GM10847 (cell line): ENCODE results near the gene STX18.

Experiments
- POLR2A ChIP-seq: IDR thresholded peaks from 2 replicates; pipeline ENCODE4 v1.6.1; 2011; ENCODE audit not compliant: insufficient read length; ENCODE audit errors: extremely low read depth

The STX18 gene

GRCh38 chr4:4394644-4395043 lies 147.2 kb downstream of the STX18 start:
- TF ChIP-seq POLR2A: no peak

DNA sequence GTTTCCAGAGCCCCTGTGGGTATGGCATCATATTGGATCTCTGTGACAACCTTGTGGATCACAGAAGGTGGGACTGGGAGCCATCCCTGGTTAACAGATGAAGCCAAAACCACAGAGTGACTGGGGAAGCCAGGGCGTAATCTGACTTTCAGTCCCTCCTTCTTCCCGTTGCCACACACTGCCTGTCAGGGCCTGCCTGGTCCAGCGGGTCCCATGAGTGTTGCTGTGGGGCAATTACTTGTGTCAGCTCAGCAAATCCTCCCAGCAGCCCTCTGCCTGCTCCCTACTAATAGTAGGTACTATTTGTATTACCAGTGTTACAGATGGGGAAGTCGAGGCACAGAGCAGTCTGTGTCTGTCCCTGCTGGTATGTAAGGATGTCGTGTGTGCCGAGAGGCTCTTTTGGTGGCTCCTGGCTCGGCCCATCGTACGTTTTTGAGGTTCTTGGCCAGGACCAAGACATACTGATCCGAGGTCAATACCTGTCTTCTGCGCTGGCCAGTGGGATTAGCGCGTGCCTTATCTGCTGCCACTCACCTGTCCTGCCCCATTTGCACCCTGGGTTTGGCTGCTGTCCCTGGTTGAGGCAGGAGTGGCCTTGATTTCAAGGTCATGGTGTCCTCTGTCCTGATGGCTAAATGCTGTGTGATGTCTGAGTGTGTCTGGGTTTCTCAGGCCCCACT lies 149.2 kb downstream of the STX18 start:
- TF ChIP-seq POLR2A: no peak

DNA sequence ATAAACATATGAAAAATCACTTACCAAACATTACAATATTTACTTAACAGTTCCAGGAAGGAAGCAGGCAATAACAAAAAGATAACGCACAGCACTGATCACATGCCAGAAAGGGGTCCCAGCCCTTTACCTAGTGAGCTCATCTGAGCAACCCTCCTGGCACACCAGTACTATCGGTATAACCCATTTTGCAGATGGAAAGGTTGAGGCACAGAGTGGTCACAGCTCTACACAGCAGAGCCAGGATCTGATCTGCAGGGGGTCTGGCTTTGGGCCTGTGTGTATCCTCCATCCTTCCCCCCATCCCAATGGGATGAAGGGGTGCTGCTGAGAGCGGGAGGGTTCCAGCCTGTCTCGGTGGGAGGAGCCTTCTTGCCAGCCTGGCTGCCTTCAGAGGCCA lies 150.0 kb downstream of the STX18 start:
- no peak for TF ChIP-seq POLR2A

- TF ChIP-seq POLR2A: no peak
Observed at GRCh38 chr4:4390515-4391240, 151.2 kb downstream of the STX18 start.

GRCh38 chr4:4390046-4390445 lies 151.8 kb downstream of the STX18 start:
- no peak for TF ChIP-seq POLR2A

DNA sequence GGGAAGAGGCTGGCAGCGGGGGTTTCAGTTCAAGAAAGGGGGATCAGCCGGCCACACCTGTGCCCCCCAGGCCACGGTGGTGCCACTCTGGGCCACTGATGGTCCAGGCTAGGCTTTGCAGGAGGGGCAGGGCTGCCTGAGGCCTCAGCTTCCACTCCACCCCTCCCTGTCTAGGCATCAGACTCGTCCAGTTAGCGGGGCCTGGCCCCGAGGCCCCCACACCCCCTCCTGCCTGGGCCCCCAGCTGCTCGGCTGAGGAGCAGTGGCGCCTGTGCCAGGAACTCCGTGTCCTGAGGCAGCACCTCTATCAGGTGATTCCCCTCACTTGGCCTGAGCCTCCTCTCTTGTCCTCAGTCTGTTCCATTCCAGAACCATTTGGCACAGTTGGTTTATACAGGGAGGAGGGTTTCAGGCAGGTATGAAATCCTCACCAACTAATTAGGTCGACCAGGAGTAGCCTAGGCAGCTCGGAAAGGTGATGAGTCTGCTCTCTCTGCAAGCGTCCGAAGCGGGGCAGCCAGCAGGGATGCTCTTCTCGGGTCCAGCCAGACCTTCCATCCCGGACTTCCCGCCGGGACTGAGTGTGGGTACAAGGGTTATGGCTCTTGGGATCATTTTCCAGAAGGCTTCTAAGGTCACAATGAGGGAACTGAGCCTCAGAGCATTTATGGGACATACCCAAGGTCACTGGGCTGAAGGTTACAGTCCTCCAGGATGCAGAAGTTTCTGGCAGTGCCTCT lies 152.8 kb downstream of the STX18 start:
- TF ChIP-seq POLR2A: no peak

DNA sequence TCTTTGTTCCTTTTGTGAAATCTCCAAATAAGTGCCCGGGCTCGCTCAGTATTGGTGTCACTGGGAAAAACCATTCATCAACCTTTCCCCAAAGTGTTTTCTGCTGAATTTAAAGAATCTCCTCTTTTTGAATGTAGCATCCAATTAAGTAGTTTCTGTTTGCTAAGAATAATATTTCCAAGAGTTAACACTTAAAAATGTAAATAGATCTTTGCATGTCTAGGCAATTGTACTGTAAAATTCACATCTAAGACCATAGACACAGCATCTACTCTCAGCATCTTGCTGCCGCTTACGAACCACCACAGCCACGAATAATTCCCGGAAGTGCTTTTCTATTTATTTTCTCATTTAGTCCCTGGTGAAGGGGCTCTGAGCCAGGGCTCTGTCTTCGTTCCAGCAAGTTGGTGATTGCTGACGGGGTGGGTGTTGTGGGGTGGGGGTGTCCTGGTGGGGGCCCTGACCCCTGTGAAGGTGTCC lies 153.5 kb downstream of the STX18 start:
- TF ChIP-seq POLR2A: no peak

DNA sequence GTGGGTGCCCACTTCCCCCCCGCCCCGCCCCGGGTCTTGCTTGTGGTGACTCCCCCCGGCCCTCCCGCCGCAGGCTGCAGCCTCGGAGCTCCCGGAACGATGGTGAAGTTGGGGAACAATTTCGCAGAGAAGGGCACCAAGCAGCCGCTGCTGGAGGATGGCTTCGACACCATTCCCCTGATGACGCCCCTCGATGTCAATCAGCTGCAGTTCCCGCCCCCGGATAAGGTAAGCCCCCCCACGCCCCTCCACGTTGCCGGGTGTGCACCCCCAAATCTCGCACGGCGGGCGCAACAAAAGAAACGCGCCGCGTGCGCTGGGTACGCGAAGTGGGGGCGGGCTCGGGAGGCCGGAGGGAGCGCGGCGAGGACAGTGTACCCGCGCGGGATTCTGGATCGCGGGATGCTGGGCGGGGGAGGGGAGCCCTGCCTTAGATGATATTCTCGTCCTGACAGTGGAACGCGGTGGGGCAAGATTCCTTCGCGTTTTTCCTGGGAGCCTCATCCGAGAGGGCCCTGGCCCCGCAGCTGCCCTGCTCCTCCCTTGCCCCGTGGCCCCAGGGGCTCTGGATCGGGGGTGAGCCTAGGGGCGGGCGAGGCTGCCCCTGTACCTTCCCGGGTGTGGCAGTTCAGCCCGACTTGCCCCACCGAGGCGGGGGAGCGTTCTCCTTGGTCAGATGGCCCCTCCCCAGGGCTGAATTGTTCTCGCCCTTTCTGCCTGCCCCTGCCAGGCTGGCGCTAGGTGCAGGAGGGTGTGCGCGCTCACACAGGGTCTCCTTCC lies 154.1 kb downstream of the STX18 start:
- no peak for TF ChIP-seq POLR2A

GRCh38 chr4:4386736-4387392 lies 155.0 kb downstream of the STX18 start, which contains the start of gene NSG1:
Gene NSG1, plus strand, starts transcription at chr4:4387102. Its CDS starts 528 bp downstream, at chr4:4387630.
- no peak for TF ChIP-seq POLR2A

GRCh38 chr4:4386296-4386735 lies 155.5 kb downstream of the STX18 start:
- TF ChIP-seq POLR2A: no peak

DNA sequence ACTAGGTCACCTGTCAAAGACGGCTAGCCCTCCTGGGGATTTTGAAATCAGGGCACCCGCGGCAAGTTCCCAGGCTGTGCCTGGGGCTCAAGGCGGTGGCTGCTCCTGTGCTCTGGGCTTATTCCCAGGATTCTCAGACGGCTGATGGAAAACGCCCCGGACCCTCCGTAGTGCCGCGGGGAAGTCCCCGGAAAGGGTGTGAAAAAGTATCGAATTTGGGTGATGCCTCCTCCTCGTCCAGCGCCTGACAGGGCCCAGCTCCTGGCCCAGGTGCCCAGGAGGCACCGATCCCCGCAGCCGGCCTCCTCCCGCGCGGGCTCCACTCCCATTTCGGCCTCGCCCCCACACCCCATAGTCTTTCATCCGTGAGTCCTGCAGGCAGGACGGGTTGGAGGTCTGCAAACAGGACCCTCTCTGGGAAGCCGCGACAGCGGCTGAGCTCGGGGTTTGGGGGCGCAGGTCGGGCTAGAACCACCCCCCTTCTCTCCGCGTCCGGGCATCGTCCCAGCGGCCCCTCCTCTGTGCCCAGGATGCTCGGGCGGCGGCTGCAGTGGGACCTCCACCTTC lies 156.0 kb downstream of the STX18 start:
- no peak for TF ChIP-seq POLR2A

GRCh38 chr4:4384837-4385236 lies 157.0 kb downstream of the STX18 start:
- no peak for TF ChIP-seq POLR2A

GRCh38 chr4:4383085-4383484 lies 158.8 kb downstream of the STX18 start:
- TF ChIP-seq POLR2A: no peak

DNA sequence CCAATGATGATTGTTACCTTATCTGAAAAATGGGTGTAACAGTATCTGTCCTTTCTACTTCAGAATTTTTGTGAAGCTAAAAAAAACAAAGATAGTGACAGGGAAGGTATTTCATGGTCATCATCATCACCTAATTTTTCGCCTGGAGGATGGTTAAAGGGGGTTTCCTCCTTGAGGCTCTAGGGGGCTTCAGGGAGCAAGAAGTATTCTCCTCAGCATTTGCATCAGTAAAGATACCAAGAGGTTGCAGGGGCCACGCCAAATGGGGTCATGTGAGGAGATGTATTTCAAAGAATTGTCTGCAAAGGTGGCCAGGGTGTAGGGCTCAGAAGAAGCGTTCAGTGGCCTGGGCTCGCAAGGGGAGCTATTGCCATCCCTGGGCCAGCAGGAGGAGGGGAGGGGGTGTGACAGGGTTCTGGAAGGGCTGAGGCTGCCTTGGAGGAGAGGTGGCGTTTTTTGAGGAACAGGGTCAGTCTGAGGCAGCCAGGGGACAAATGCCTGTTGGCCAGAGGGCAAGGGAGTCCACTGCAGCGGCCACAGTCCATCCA lies 162.2 kb downstream of the STX18 start:
- TF ChIP-seq POLR2A: no peak

- no peak for TF ChIP-seq POLR2A
Observed at GRCh38 chr4:4377732-4378460, 164.0 kb downstream of the STX18 start.
